ENCODE results near the gene FAM217A.

FAM217A gene

GRCh38 chr6:4021133-4021853 lies 57.6 kb downstream of the FAM217A start:
- peak; percentile 97 for DNase-seq

DNA sequence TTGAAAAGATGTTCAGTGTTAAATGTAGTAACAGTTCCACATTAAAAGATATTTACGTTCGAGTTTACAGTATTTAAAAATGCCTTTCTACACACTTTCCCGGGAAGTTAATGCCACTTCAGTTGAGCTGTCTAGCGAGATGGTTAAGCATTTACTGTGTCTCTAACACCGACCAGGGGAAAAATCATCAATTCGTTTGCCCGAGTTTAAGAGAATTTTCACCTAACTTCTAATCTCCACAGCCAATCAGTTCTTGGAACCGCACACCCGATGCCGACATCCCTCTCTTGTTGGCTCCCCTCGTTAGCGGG lies 58.2 kb downstream of the FAM217A start:
- no peak for DNase-seq

DNA sequence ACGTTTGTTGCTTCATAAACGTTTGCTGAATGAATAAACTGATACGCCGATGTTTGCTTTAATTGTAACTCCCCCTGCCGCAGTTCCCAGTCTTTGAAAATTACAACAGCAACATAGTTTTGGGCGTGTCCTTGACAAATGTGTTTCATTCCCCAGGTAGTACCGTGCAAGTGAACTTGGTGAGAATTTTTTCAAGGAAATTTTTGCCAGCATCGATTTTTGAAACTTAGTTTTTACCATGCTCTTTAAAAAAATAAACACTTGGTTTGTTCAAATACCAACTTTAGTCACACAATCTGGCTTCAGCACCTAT lies 60.1 kb downstream of the FAM217A start:
- no peak for DNase-seq
